Measurements from ENCODE around the gene BRAF. TPM values are rescaled to one million over a fixed set of nuclear protein-coding genes. Genes with fewer than 3 reads are reported as not detected.

Gene BRAF
- polyA plus RNA-seq, 1 donor (not counting 4 experiments of a cell fraction or from before 2014, with no cell fraction given) = 12.4 TPM

GRCh38 chr7:140679186-140679585 lies 245.5 kb downstream of the BRAF start:
- H3K27me3 ChIP-seq (ENCODE audit: control insufficient read depth, extremely low read depth, insufficient read depth, low read length) = no peaks in the 10 kb centered on the region
- FAIRE-seq = no peak
- TF ChIP-seq EZH2 (IDR thresholded peaks at IDR 0.05; ENCODE audit: low read length) = no peak
- no peak for TF ChIP-seq CTCF (optimal IDR thresholded peaks at IDR 0.05 in 1 of 3, IDR thresholded peaks at IDR 0.05 in 1 of 3, conservative IDR thresholded peaks at IDR 0.05 in 1 of 3; ENCODE audit: extremely low read depth in 1 of 3, insufficient read depth in 2 of 3, low read length in 3 of 3)
- no peaks in the 10 kb centered on the region for H3K79me2 ChIP-seq (ENCODE audit: control insufficient read depth, insufficient read depth, low read length)
- no peak for DNase-seq (ENCODE audit: low read depth, low spot score)
- no peaks in the 10 kb centered on the region for H3K9me1 ChIP-seq (ENCODE audit: control insufficient read depth, extremely low read depth, insufficient read depth, low read length)
- H3K4me3 ChIP-seq (ENCODE audit: control insufficient read depth in 2 of 3, extremely low read depth in 1 of 3, insufficient read depth in 2 of 3, low read depth in 1 of 3, low read length in 3 of 3) = no peak overlapping the region
- H4K20me1 ChIP-seq (ENCODE audit: control insufficient read depth, extremely low read depth, insufficient read depth, low read length) = no peaks in the 10 kb centered on the region
- dilution Hi-C loops (cut with MboI; ENCODE audit: extremely low pct_ligation_motif_present, low sequenced_read_pairs) = no loop called here
- H3K27ac ChIP-seq (ENCODE audit: control insufficient read depth, insufficient read depth, low read length) = no peak overlapping the region
- no peak overlapping the region for H3K4me2 ChIP-seq (ENCODE audit: control insufficient read depth, extremely low read depth, insufficient read depth, low read depth, low read length)
- H3K9me3 ChIP-seq (ENCODE audit: control insufficient read depth, low read depth, low read length) = no peaks in the 10 kb centered on the region
- no peak overlapping the region for H3K9ac ChIP-seq (ENCODE audit: control insufficient read depth, extremely low read depth, insufficient read depth, low read length)
- no peak overlapping the region for H2AFZ ChIP-seq (ENCODE audit: control insufficient read depth, low read length)
- H3K4me1 ChIP-seq (ENCODE audit: control insufficient read depth, extremely low read depth, insufficient read depth, low read length) = peaks cover 5% of the 10 kb centered on the region
- H3K36me3 ChIP-seq (ENCODE audit: control insufficient read depth in 2 of 2, extremely low read depth in 1 of 2, insufficient read depth in 2 of 2, low read length in 2 of 2) = peaks cover 3 to 14% of the 10 kb centered on the region in 2 experiments

GRCh38 chr7:140678816-140679130 lies 246.0 kb downstream of the BRAF start:
- H3K4me1 ChIP-seq (ENCODE audit: control insufficient read depth, extremely low read depth, insufficient read depth, low read length) = peaks cover 8% of the 10 kb centered on the region
- no peak overlapping the region for H3K4me2 ChIP-seq (ENCODE audit: control insufficient read depth, extremely low read depth, insufficient read depth, low read depth, low read length)
- no peak overlapping the region for H3K9ac ChIP-seq (ENCODE audit: control insufficient read depth, extremely low read depth, insufficient read depth, low read length)
- H3K79me2 ChIP-seq (ENCODE audit: control insufficient read depth, insufficient read depth, low read length) = no peaks in the 10 kb centered on the region
- H3K9me1 ChIP-seq (ENCODE audit: control insufficient read depth, extremely low read depth, insufficient read depth, low read length) = no peaks in the 10 kb centered on the region
- peaks cover 3 to 14% of the 10 kb centered on the region in 2 experiments for H3K36me3 ChIP-seq (ENCODE audit: control insufficient read depth in 2 of 2, extremely low read depth in 1 of 2, insufficient read depth in 2 of 2, low read length in 2 of 2)
- FAIRE-seq (no peak), DNase-seq (ENCODE audit: low read depth, low spot score) (no peak)
- no peaks in the 10 kb centered on the region for H3K27me3 ChIP-seq (ENCODE audit: control insufficient read depth, extremely low read depth, insufficient read depth, low read length)
- dilution Hi-C loops (cut with MboI; ENCODE audit: extremely low pct_ligation_motif_present, low sequenced_read_pairs) = no loop called here
- H3K27ac ChIP-seq (ENCODE audit: control insufficient read depth, insufficient read depth, low read length) = no peak overlapping the region
- no peaks in the 10 kb centered on the region for H4K20me1 ChIP-seq (ENCODE audit: control insufficient read depth, extremely low read depth, insufficient read depth, low read length)
- no peak overlapping the region for H2AFZ ChIP-seq (ENCODE audit: control insufficient read depth, low read length)
- no peak overlapping the region for H3K4me3 ChIP-seq (ENCODE audit: control insufficient read depth in 2 of 3, extremely low read depth in 1 of 3, insufficient read depth in 2 of 3, low read depth in 1 of 3, low read length in 3 of 3)
- no peaks in the 10 kb centered on the region for H3K9me3 ChIP-seq (ENCODE audit: control insufficient read depth, low read depth, low read length)
- TF ChIP-seq EZH2 (IDR thresholded peaks at IDR 0.05; ENCODE audit: low read length) (no peak), CTCF (optimal IDR thresholded peaks at IDR 0.05 in 1 of 3, IDR thresholded peaks at IDR 0.05 in 1 of 3, conservative IDR thresholded peaks at IDR 0.05 in 1 of 3; ENCODE audit: extremely low read depth in 1 of 3, insufficient read depth in 2 of 3, low read length in 3 of 3) (no peak)
